ENCODE measurements around the gene RAB3B.
A peak's percentile ranks its signal among the peaks of the same experiment; 100 is the strongest.

Gene RAB3B

DNA sequence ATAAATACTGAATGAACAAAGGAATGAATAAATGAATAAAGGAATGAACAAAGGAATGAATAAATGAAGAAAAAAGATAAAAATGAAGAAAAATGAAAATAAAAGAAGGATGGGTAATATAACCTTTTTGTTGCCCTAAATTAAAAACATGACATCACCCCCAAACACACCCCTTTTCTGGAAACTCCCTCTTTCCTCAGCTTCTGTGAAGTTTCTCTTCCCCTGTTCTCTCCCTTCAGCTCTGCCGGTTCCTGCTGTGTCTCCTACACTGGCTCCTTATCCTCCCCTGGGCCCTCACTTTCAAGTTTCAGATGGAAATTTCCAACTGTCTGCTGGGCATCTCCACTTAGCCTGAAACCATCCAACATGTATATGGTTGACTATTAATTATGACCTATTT lies 37.9 kb downstream of the RAB3B start:
- H3K4ac ChIP-seq (ENCODE audit: low read length), result no peak overlapping the region
- DNase-seq (ENCODE audit: low spot score), result no peak
- H2AFZ ChIP-seq (ENCODE audit: low read length), result no peak overlapping the region
- H3K4me3 ChIP-seq (ENCODE audit: low read length in 2 of 2), result no peak overlapping the region
- H3K36me3 ChIP-seq (replicated peaks in 1 of 2; ENCODE audit: control insufficient read depth in 2 of 2, insufficient read depth in 2 of 2, low read length in 2 of 2), result no peaks in the 10 kb centered on the region
- H3K9ac ChIP-seq (ENCODE audit: low read depth, low read length, poor library complexity), result no peak overlapping the region
- H3K79me1 ChIP-seq (ENCODE audit: low read depth, low read length), result no peaks in the 10 kb centered on the region
- no peak overlapping the region for H4K91ac ChIP-seq (ENCODE audit: low read depth, low read length, poor library complexity)
- H2BK12ac ChIP-seq (ENCODE audit: low read length), result no peak overlapping the region
- H3K4me1 ChIP-seq (ENCODE audit: control insufficient read depth in 2 of 2, insufficient read depth in 1 of 2, low read depth in 1 of 2, low read length in 2 of 2), result peaks cover 4 to 5% of the 10 kb centered on the region in 2 donors
- WGBS, 2 donors (ENCODE audit: extremely low coverage in 2 of 2, insufficient read length in 2 of 2, insufficient replicate concordance in 1 of 2), result no CpG with 5 or more reads among the region's 1 CpG
- H2BK120ac ChIP-seq (ENCODE audit: low read depth, low read length), result no peak overlapping the region
- no peak overlapping the region for H2BK5ac ChIP-seq (ENCODE audit: low read length)
- H3K27me3 ChIP-seq (ENCODE audit: control insufficient read depth in 3 of 3, insufficient read depth in 3 of 3, low read depth in 1 of 3, low read length in 3 of 3), result peaks cover 0 to 8% (median 0%) of the 10 kb centered on the region in 3 experiments
- peaks cover 3 to 4% of the 10 kb centered on the region in 2 donors for H3K9me3 ChIP-seq (replicated peaks in 1 of 2; ENCODE audit: control insufficient read depth in 2 of 2, insufficient read depth in 1 of 2, low read depth in 1 of 2, low read length in 2 of 2)
- H3K4me2 ChIP-seq (ENCODE audit: insufficient read depth, low read length, poor library complexity, severe bottlenecking), result no peak overlapping the region
- H4K8ac ChIP-seq (ENCODE audit: low read depth, low read length), result no peak overlapping the region
- H2BK15ac ChIP-seq (ENCODE audit: low read length), result no peak overlapping the region
- no peak overlapping the region for H3K27ac ChIP-seq (replicated peaks; ENCODE audit: low read length)
- no peak overlapping the region for H2AK5ac ChIP-seq (ENCODE audit: low read depth, low read length)
- H3K23ac ChIP-seq (ENCODE audit: low read depth, low read length, poor library complexity), result no peak overlapping the region
- H3K18ac ChIP-seq (ENCODE audit: low read length), result no peak overlapping the region
- no peak overlapping the region for H3K14ac ChIP-seq (ENCODE audit: low read length)

DNA sequence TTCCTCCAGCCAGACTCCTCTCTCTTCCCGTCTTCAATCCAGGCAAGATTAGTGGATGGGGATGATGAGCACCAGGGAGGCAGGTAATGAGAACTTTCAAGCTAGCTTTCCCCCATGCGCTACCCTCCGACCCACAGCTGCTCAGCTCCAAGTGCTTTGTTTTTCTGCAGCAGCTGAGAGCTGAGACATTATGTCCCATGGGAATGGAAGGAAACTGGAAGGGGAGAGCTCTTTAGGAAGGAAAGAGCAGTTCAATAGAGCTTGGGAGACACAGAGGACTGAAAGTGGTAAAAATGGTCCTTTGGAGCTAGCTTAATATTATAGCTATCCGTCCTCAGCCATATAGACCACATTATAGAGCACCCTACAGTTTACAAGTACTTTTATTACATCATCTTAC lies 39.8 kb downstream of the RAB3B start:
- Histone ChIP-seq H3K4me1 (ENCODE audit: control insufficient read depth in 2 of 2, insufficient read depth in 1 of 2, low read depth in 1 of 2, low read length in 2 of 2) (peaks cover 0 to 2% of the 10 kb centered on the region in 2 donors), H2AK5ac (ENCODE audit: low read depth, low read length) (no peak overlapping the region), H2BK5ac (ENCODE audit: low read length) (no peak overlapping the region), H2BK12ac (ENCODE audit: low read length) (no peak overlapping the region), H3K9me3 (replicated peaks in 1 of 2; ENCODE audit: control insufficient read depth in 2 of 2, insufficient read depth in 1 of 2, low read depth in 1 of 2, low read length in 2 of 2) (peaks cover 3 to 4% of the 10 kb centered on the region in 2 donors), H3K36me3 (replicated peaks in 1 of 2; ENCODE audit: control insufficient read depth in 2 of 2, insufficient read depth in 2 of 2, low read length in 2 of 2) (no peaks in the 10 kb centered on the region), H2BK120ac (ENCODE audit: low read depth, low read length) (no peak overlapping the region), H3K23ac (ENCODE audit: low read depth, low read length, poor library complexity) (no peak overlapping the region), H3K14ac (ENCODE audit: low read length) (no peak overlapping the region), H3K18ac (ENCODE audit: low read length) (no peak overlapping the region), H4K91ac (ENCODE audit: low read depth, low read length, poor library complexity) (no peak overlapping the region), H3K4me2 (ENCODE audit: insufficient read depth, low read length, poor library complexity, severe bottlenecking) (no peak overlapping the region), H3K4me3 (ENCODE audit: low read length in 2 of 2) (no peak overlapping the region), H2AFZ (ENCODE audit: low read length) (no peak overlapping the region), H3K27ac (replicated peaks; ENCODE audit: low read length) (no peak overlapping the region), H2BK15ac (ENCODE audit: low read length) (no peak overlapping the region), H3K79me1 (ENCODE audit: low read depth, low read length) (no peaks in the 10 kb centered on the region), H3K9ac (ENCODE audit: low read depth, low read length, poor library complexity) (no peak overlapping the region), H4K8ac (ENCODE audit: low read depth, low read length) (no peak overlapping the region), H3K4ac (ENCODE audit: low read length) (no peak overlapping the region), H3K27me3 (ENCODE audit: control insufficient read depth in 3 of 3, insufficient read depth in 3 of 3, low read depth in 1 of 3, low read length in 3 of 3) (peaks cover 0 to 8% (median 0%) of the 10 kb centered on the region in 3 experiments)
- WGBS, 2 donors (ENCODE audit: extremely low coverage in 2 of 2, insufficient read length in 2 of 2, insufficient replicate concordance in 1 of 2), result no CpG with 5 or more reads among the region's 4 CpGs
- no peak for DNase-seq (ENCODE audit: low spot score)

DNA sequence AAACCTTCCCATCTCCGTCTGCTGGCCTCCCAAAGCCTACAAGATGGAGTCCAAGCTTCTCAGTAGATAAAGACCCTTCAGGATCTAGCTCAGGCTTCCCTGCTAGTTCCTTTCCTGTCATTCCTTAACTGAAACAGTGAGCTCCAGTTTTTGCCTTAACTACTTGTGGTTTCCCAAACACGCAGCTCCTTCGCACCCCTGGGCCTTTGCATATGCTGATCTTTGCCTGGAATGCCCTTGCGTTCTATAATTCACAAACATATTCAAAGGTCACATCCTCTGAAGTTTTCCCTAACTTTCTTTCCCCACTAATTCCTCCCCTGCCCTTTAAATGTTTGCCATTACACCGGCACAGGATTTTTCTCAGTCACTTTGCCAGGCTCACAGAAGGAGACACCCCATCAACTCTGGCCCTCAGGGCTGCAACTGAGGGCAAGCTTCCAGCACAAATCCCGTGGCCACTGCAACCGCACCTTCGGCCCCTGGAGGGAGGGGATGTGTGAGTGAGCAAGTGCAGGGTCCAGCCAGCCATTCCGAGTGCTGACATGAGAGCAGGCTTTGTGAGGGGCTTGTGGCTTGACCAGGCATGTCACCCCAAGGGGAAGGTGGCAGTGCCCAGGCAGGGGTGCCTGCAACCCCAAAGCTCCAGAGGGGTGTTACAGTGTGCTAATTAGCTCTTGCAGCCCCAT lies 41.3 kb downstream of the RAB3B start:
- H3K27ac ChIP-seq (replicated peaks; ENCODE audit: low read length), result no peak overlapping the region
- no peak overlapping the region for H3K4ac ChIP-seq (ENCODE audit: low read length)
- H2BK5ac ChIP-seq (ENCODE audit: low read length), result peak overlapping the region; percentile 10
- H2BK12ac ChIP-seq (ENCODE audit: low read length), result no peak overlapping the region
- H2AFZ ChIP-seq (ENCODE audit: low read length), result no peak overlapping the region
- peaks cover 0 to 8% (median 0%) of the 10 kb centered on the region in 3 experiments for H3K27me3 ChIP-seq (ENCODE audit: control insufficient read depth in 3 of 3, insufficient read depth in 3 of 3, low read depth in 1 of 3, low read length in 3 of 3)
- peaks cover 3 to 4% of the 10 kb centered on the region in 2 donors for H3K9me3 ChIP-seq (replicated peaks in 1 of 2; ENCODE audit: control insufficient read depth in 2 of 2, insufficient read depth in 1 of 2, low read depth in 1 of 2, low read length in 2 of 2)
- WGBS, 2 donors (ENCODE audit: extremely low coverage in 2 of 2, insufficient read length in 2 of 2, insufficient replicate concordance in 1 of 2), result no CpG with 5 or more reads among the region's 9 CpGs
- H3K23ac ChIP-seq (ENCODE audit: low read depth, low read length, poor library complexity), result no peak overlapping the region
- H2BK120ac ChIP-seq (ENCODE audit: low read depth, low read length), result peak overlapping the region; percentile 72
- peak overlapping the region; percentile 27 for H3K14ac ChIP-seq (ENCODE audit: low read length)
- no peaks in the 10 kb centered on the region for H3K4me1 ChIP-seq (ENCODE audit: control insufficient read depth in 2 of 2, insufficient read depth in 1 of 2, low read depth in 1 of 2, low read length in 2 of 2)
- no peak overlapping the region for H2BK15ac ChIP-seq (ENCODE audit: low read length)
- no peaks in the 10 kb centered on the region for H3K36me3 ChIP-seq (replicated peaks in 1 of 2; ENCODE audit: control insufficient read depth in 2 of 2, insufficient read depth in 2 of 2, low read length in 2 of 2)
- no peak overlapping the region for H4K91ac ChIP-seq (ENCODE audit: low read depth, low read length, poor library complexity)
- no peak overlapping the region for H2AK5ac ChIP-seq (ENCODE audit: low read depth, low read length)
- H3K9ac ChIP-seq (ENCODE audit: low read depth, low read length, poor library complexity), result no peak overlapping the region
- no peak overlapping the region for H3K4me3 ChIP-seq (ENCODE audit: low read length in 2 of 2)
- no peaks in the 10 kb centered on the region for H3K79me1 ChIP-seq (ENCODE audit: low read depth, low read length)
- H3K18ac ChIP-seq (ENCODE audit: low read length), result peak overlapping the region; percentile 25
- no peak overlapping the region for H3K4me2 ChIP-seq (ENCODE audit: insufficient read depth, low read length, poor library complexity, severe bottlenecking)
- H4K8ac ChIP-seq (ENCODE audit: low read depth, low read length), result no peak overlapping the region
- no peak for DNase-seq (ENCODE audit: low spot score)

DNA sequence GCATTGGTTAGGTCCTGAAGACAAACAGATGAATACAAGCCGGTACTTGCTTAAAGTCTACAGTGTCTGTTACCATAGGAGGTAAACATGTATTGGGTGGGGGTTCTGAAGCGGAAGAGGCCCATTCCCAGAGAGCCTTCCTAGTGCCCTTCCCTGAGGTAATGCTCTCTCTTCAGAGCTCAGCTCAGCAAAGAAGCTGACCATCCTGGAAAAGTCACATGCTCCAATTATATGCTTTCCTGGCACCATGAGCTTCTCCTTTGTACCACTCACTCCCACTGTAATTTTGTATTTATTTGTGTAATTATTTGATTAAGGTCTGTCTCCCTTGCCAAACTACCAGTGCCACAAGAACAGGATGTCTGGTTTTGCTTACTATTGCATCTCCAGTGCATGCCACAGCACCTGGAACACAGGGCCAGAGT lies 42.0 kb downstream of the RAB3B start:
- Histone ChIP-seq H2BK15ac (ENCODE audit: low read length) (no peak overlapping the region), H4K8ac (ENCODE audit: low read depth, low read length) (no peak overlapping the region), H2BK12ac (ENCODE audit: low read length) (no peak overlapping the region), H2AK5ac (ENCODE audit: low read depth, low read length) (no peak overlapping the region), H3K4me1 (ENCODE audit: control insufficient read depth in 2 of 2, insufficient read depth in 1 of 2, low read depth in 1 of 2, low read length in 2 of 2) (no peaks in the 10 kb centered on the region), H3K9ac (ENCODE audit: low read depth, low read length, poor library complexity) (no peak overlapping the region), H3K14ac (ENCODE audit: low read length) (no peak overlapping the region), H3K4me3 (ENCODE audit: low read length in 2 of 2) (no peak overlapping the region), H3K9me3 (replicated peaks in 1 of 2; ENCODE audit: control insufficient read depth in 2 of 2, insufficient read depth in 1 of 2, low read depth in 1 of 2, low read length in 2 of 2) (peaks cover 3 to 4% of the 10 kb centered on the region in 2 donors), H2AFZ (ENCODE audit: low read length) (no peak overlapping the region), H3K4ac (ENCODE audit: low read length) (no peak overlapping the region), H2BK5ac (ENCODE audit: low read length) (peak overlapping the region; percentile 10), H3K27me3 (ENCODE audit: control insufficient read depth in 3 of 3, insufficient read depth in 3 of 3, low read depth in 1 of 3, low read length in 3 of 3) (peaks cover 0 to 8% (median 0%) of the 10 kb centered on the region in 3 experiments), H3K23ac (ENCODE audit: low read depth, low read length, poor library complexity) (no peak overlapping the region), H2BK120ac (ENCODE audit: low read depth, low read length) (no peak overlapping the region), H3K27ac (replicated peaks; ENCODE audit: low read length) (no peak overlapping the region), H3K79me1 (ENCODE audit: low read depth, low read length) (no peaks in the 10 kb centered on the region), H4K91ac (ENCODE audit: low read depth, low read length, poor library complexity) (no peak overlapping the region), H3K18ac (ENCODE audit: low read length) (no peak overlapping the region), H3K36me3 (replicated peaks in 1 of 2; ENCODE audit: control insufficient read depth in 2 of 2, insufficient read depth in 2 of 2, low read length in 2 of 2) (no peaks in the 10 kb centered on the region), H3K4me2 (ENCODE audit: insufficient read depth, low read length, poor library complexity, severe bottlenecking) (no peak overlapping the region)
- DNase-seq (ENCODE audit: low spot score), result no peak
- WGBS, 2 donors (ENCODE audit: extremely low coverage in 2 of 2, insufficient read length in 2 of 2, insufficient replicate concordance in 1 of 2), result no CpG with 5 or more reads among the region's 2 CpGs
